Middle frontal gyrus (tissue), 1 donor: Measurements from ENCODE around the gene TAC4.
A peak's percentile ranks its signal among the peaks of the same experiment; 100 is the strongest.

Experiments
- DNase-seq: peaks from one replicate; pipeline ENCODE4 v3.0.0-alpha.2; 2015; ENCODE audit warnings: low spot score; ENCODE audit errors: extremely low spot score

TAC4 gene

DNA sequence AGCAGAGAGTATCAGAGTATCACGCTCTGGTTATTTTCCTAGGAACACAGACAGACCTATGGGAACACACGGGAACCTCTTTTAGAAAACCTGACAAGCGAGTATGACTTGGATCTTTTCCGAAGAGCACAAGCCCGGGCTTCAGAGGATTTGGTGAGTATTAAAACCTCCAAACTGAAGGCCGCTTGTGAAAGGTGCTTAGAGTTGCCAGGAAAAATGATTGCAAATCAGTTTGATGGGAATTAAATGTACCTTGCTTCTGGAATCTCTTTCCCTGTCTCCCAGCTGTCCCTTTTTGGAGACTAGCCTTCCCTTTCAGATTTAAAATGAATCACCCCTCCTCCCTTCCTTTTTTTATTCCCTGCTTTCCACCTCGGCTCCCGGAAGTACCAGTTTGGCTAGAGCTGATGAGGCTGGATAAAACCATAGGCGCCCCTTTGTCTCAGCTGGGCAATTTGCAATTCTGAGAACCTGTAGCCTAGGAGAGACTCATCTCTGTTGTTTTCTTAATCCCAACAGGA, 32.0 kb downstream of the TAC4 start:
- no peak for DNase-seq

DNA sequence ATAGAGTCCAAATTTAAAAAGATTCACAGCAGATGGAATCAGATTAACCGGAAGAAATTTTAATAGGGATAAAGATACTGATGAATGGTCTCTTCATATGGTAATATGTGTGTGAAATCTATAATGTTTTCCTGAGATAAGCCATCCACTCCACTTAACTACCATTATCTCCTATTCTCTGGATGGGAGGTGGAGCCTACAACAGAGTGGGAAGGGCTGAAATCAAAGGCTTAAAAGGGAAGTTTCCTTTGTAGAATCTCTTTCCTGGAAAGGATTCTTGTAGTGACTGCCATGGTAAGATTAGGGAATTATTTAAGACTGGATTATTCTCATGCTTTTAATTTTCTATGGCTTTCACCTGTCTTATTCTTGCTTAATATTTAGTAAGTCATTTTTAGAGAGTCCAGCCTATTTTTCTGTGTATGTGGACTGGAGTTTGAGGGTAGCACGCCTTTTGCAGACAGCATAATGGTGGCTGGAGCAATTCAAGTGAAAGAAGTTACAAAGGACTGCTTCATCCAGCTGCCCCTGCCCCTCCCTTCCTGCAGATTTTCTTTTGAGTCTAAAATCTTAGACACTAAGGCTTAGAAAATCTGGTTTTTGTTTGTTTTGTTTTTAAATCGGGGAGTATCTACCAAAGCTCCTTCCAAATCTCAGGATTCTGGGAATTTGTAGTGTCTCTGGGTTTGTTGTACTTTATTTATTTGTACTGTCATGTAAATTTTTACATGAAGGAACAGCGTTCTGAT, 32.9 kb downstream of the TAC4 start:
- DNase-seq: no peak

- DNase-seq: no peak
Observed at GRCh38 chr17:49809056-49809455, 38.8 kb downstream of the TAC4 start.

GRCh38 chr17:49798738-49799137, 49.1 kb downstream of the TAC4 start:
- no peak for DNase-seq

DNA sequence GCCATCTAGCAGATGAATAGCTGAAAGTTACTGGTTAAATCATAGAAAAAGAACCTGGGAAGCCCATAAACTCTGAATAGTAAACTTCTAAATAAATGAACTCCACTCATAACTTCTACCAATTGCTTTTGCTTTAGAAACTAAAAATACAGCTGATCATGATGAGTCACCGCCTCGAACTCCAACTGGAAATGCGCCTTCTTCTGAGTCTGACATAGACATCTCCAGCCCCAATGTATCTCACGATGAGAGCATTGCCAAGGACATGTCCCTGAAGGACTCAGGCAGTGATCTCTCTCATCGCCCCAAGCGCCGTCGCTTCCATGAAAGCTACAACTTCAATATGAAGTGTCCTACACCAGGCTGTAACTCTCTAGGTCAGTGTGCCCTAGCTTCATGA, 49.7 kb downstream of the TAC4 start:
- no peak for DNase-seq

- no peak for DNase-seq
Observed at GRCh38 chr17:49795372-49795771, 52.5 kb downstream of the TAC4 start.

DNA sequence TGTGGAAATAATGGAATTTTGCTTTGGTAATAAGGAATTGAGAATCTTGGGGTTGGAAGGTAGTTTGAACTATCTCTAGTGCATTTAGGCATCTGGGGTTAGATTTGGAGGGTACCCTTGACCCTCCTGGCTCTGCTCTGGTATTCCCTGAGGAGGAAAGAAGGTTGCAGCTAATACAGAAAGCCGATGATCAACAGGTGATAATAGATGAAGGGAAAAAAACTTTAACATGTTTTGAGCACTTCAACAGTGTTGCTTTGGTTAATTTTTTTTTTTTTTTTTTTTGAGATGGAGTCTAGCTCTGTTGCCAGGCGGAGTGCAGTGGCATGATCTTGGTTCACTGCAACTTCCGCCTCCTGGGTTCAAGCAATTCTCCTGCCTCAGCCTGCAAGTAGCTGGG, 54.6 kb downstream of the TAC4 start:
- DNase-seq: no peak

DNA sequence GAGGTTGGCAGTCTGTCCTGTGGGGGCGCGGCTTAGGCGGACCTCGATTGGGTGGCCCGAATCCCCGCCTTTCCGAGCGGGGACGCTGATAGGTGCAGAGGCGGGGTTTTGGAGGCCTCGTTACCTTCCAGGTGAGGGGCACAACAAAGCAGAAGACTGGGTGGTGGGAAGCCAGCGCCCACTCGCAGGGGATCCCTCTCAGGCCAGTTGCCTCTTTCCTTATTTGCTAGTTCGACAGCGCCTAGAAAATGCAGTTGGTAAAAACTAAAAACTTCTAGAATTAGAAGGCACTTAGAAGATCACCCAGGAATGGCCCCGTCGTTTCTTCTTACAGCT, 58.7 kb downstream of the TAC4 start:
- DNase-seq: no peak

DNA sequence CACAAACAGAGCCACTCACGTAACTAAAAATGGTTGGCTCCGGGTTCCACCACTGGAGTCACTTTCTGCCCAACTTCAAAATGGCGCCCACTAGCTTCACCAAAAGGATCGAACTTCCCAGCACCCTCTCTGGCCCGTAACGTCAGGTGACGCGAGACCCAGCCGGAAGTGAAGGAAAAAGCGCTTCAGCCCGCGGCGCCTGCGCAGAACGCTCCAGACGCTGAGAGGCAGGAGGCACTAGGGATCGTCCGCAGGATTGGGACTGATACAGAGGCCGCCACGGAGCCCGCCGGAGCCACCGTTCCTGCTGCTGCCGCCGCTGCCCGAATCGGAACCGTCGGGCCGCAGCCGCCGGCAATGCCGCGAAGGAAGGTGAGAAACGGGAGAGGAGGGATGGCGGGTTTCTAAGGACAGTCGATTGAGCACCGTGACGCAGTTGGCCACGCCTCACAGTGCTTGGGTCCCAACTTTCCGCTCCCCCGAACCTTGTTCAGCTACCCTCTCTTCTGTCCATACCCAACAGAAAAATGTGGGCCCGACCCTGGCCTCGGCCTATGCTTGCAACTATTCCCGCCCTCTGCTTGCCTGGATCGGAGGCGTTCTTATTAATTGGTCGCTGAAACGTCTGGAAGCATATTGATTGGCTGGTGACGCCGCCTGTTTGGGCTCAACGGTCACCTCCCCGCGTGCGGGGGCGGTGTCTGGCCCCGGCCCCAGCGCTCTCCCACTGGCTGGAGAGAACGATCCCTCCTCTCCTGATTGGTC, 59.2 kb downstream of the TAC4 start, which contains the start of gene KAT7:
TSS of gene KAT7 (plus strand) at position 204 of the 765 bp plus-strand sequence. CDS start at position 358, 154 bp downstream.
- DNase-seq: peak; percentile 99
